NOMO-1 (cell line): ENCODE data around the gene HTR6.
"Not testable (repeated sequence)": the region's sequence is repeated elsewhere in the genome, so short reads cannot be mapped to it uniquely, and the experiment has no call there.

Experiments used
- DNase-seq, 2 experiments: peaks; one replicate each; lab custom pipeline; 2025; ENCODE audit not compliant: unreplicated experiment in 2 of 2; lab: John Stamatoyannopoulos, UW

Gene HTR6

GRCh38 chr1:19637606-19638005 is 27.1 kb upstream of the HTR6 start:
- no peak for DNase-seq

GRCh38 chr1:19639228-19639627 is 25.4 kb upstream of the HTR6 start:
- not testable (repeated sequence) for DNase-seq

DNA sequence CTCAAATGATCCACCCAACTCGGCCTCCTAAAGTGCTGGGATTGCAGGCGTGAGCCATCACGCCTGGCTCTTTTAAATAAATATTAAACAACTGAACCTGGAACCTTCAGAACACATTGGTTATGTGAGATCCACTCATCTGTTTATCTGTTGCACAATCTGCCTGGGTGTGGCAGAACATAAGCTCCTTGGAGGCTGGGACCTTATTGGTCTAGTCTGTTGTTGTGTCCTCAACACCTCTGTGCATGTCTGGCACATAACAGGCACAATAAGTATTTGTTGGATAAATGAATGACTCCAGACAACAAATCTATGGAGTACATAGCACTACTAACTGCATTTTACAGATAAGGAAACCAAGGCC is 24.7 kb upstream of the HTR6 start:
- DNase-seq = no peak

- DNase-seq = no peak
These were observed 24.0 kb upstream of the HTR6 start for GRCh38 chr1:19640363-19641316.

DNA sequence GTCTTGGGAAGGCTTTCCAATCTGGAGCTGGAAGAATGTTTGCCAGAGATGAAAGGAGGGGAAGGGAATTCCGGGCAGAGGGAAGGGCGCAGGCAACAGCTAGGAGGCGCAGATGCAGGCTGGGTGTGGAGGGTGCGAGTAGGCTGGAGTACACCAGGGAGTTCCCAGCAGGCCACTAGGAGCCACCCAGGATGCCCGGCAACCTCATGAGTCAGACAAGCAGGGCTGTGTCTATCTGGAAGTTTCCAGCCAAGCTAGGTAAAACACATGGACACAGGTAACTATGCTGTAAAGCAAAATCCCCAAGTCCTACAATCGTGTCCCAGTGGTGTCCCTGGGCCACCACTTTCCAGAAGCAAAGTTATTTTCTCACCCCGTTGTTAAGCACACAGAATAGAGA is 21.6 kb upstream of the HTR6 start:
- no peak for DNase-seq

DNA sequence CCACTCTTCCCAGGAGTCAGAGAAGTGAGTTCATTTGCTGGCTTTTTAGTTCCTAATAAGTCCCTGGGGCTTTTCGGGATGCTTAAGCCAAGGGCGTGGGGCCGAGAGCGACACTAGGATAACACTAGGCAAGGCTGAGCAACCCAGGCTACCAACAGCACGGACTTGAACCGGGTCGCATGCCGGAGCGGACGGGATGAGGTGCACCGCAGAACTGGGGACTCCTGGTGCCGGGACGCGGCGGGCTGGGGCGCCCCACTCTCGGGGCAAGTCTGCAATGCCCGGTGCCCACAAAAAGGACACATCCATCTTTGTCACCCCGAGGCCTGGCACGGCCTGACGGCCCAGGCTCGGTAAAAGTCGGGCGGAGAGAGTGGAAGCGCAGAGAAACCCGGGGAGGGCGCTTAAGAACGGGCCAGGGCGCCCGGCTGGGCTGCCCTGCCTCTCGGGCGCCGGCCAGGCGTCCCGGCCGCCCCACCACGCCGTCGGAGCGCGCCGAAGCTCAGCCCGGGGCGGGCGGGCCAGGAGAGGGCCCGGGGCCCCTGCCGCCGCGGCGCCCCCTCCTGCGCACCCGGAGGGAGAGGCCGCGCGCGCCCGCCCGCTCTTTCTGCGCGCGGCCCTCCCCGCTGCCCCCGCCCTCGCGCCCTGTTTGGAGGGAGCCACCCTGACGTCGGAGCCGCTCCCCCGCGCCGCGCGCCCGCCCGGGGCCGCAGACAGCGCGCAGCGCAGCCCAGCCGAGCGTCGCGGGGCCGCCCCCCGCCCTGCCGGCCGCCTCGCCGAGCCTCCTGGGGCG is 20.9 kb upstream of the HTR6 start, which contains the start of gene NBL1:
Gene NBL1, plus strand, starts transcription at position 710 of the 793 bp plus-strand sequence. CDS start 10,720 bp downstream, outside the sequence.
- no peak for DNase-seq

DNA sequence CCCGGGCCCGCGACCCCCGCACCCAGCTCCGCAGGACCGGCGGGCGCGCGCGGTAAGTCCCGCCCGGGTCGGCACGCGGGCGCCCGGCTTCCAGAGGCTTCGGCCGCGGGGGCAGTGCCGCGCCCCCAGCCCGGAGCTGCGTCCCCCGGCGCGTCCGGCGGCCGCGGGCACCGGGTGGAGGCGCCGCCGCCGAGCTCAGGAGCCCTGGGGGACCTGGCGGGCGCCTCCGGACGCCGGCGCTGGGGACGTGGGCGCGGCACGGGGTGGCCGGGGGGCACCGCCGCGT is 20.3 kb upstream of the HTR6 start:
- no peak for DNase-seq

- DNase-seq = no peak
These were observed 19.8 kb upstream of the HTR6 start for GRCh38 chr1:19644681-19645410.

GRCh38 chr1:19645411-19646251 is 19.0 kb upstream of the HTR6 start:
- no peak for DNase-seq

DNA sequence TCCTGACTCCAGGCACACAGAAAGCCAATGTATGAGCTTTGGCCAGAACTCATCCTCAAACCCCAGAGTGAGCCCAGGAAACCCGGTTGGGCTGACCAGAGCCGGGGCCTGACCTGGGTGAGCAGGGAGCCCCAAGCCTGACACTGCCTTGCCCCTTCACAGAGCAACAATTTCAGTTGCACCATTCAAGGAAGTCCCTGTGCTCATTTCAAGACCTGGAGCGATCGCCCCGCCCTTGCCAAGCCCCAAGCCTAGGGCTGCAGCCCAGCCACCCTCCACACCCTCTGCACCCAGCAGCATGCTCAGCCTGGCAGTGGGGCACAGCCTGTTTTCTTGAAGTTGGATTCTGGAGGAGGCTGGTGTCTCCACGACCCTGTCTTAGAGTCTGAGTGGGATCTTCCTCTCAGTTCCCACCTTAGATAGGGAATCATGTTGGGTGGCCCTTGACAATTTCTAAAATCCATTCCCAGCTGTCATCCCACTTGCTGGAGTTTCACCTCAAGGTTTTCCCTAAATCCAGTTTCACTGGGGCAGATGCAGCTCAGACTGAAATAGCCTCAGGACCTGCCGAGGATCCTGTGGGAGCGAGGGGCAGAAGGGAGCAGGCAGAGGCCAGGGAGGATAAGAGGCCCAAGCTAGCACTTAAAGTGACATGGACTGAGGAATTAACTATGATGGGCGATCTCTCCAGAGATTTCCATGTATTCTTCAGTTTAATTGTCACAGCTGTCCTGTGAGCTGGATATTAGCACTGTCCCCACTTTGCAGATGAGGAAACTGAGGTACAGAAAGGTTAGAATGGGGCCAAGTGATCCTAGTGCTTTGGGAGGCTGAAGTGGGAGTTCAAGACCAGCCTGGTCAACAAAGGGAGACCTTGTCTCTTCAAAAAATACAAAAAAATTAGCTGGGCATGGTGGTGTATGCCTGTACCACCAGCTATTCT is 18.0 kb upstream of the HTR6 start:
- DNase-seq = no peak

DNA sequence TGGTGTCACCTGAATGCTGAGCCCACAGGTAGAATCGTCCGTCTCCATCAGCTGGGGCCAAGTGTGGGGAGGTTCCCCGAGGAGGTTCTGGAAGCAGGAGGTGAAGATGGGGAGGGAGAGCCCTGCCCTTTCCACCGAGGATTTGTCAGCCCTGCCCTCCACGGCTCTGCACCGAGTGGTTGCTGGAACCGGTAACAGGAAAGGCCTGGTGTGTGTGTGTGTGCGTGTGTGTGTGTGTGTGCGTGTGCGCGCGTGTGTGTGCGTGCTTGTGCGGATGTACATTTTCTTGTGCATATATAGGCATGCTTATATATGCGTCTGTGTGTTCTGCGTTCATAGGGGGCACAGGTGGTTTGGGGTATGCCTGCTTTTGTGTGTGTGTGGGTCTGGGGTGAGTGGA is 17.0 kb upstream of the HTR6 start:
- DNase-seq = no peak

DNA sequence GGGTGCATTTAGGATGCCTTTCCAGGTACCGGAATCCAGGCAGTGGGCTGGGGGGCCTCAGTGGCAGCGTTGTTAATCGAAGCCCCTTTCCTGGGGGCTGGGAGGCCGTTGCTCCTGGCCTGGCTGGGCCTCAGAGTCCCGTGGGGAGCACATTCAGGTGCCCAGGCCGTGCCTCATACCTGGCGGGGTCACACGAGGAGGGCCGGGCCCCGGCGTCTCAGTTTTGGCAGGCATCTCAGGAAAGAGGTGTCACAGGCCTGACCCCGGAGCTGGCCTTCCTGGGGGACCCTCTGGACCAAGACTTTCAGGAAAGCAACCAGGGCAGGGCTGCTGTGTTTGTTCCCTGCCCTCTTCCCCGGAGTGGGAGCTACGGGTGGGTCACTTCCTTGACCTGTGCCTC is 16.4 kb upstream of the HTR6 start:
- no peak for DNase-seq

- DNase-seq = no peak
These were observed 16.0 kb upstream of the HTR6 start for GRCh38 chr1:19648689-19649088.

- DNase-seq = no peak
These were observed 14.1 kb upstream of the HTR6 start for GRCh38 chr1:19650416-19651140.

- peak; percentile 16 to 23 for DNase-seq
These were observed 13.4 kb upstream of the HTR6 start for GRCh38 chr1:19651141-19651737.

GRCh38 chr1:19654386-19654785 is 10.3 kb upstream of the HTR6 start:
- no peak for DNase-seq

DNA sequence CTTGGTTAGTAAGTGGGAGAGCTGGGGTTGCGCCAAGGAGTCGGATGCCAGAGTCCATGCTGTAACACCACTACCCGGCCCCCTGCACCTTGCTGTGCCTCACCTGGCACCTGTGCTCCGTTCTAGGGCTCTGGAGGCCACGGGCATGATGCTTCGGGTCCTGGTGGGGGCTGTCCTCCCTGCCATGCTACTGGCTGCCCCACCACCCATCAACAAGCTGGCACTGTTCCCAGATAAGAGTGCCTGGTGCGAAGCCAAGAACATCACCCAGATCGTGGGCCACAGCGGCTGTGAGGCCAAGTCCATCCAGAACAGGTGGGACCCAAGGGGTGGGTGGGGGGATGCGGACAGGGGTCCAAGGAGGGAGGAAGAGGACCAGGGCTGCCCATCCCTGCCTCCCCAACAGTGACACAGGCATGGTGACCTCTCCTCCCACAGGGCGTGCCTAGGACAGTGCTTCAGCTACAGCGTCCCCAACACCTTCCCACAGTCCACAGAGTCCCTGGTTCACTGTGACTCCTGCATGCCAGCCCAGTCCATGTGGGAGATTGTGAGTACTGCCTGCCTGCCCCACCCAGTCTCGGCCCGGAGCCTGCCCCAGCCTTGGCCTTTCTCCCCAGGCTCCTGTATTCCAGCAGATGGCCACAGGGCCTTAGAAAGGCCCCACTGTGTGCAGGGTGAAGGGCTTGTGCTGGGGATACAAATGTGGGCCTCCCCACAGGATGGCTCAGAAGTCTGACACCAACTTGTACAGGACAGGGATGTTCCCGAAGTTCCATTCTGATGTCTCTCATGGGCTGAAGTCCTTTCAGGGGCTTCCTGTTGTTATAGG is 9.6 kb upstream of the HTR6 start:
- no peak for DNase-seq

GRCh38 chr1:19655718-19656080 is 9.0 kb upstream of the HTR6 start:
- no peak for DNase-seq
